ENCODE data around the gene RPL39.

- TF ChIP-seq USF2 (CRISPR knock-in tag; IDR thresholded peaks at IDR 0.05) (no peak), CTCF (IDR thresholded peaks at IDR 0.05) (no peak)
Observed at GRCh38 chrX:119738742-119739141, 52.7 kb downstream of the RPL39 start.
